HepG2 (cell line): ENCODE results near the gene CA11.

Source experiments
- CHCHD3 ChIP-seq: sonication (generic); formaldehyde crosslinking; IDR thresholded peaks from 2 replicates; pipeline ENCODE4 v1.8.0; 2022; ENCODE audit warnings: mild to moderate bottlenecking, missing genetic modification reagents, moderate library complexity
- EZH2 ChIP-seq: conservative IDR thresholded peaks from 2 replicates; pipeline ENCODE4 v1.6.1; 2012; ENCODE audit warnings: mild to moderate bottlenecking, low read depth, low read length, moderate library complexity
- HMG20A ChIP-seq: IDR thresholded peaks from 2 replicates; pipeline ENCODE4 v1.6.1; 2016; ENCODE audit warnings: borderline replicate concordance
- NAIF1 ChIP-seq: sonication (generic); formaldehyde crosslinking; IDR thresholded peaks from 2 replicates; pipeline ENCODE4 v1.5.0; 2020; ENCODE audit warnings: mild to moderate bottlenecking, missing genetic modification reagents, borderline replicate concordance
- PHF8 ChIP-seq: sonication (generic); formaldehyde crosslinking; IDR thresholded peaks from 2 replicates; pipeline ENCODE4 v1.5.0; 2020; ENCODE audit warnings: missing genetic modification reagents
- SRSF9 ChIP-seq: fragments of 200-400 bp; formaldehyde crosslinking; IDR thresholded peaks from 2 replicates; pipeline ENCODE4 v1.6.1; 2018; ENCODE audit warnings: borderline replicate concordance, mild to moderate bottlenecking, low read depth, low read length; ENCODE audit not compliant: insufficient read depth, poor library complexity, severe bottlenecking
- TAF1 ChIP-seq: sonication (generic); formaldehyde crosslinking; IDR thresholded peaks from 2 replicates; pipeline ENCODE4 v1.4.0; 2020; ENCODE audit warnings: missing genetic modification reagents
- ZBTB20 ChIP-seq: sonication (generic); formaldehyde crosslinking; IDR thresholded peaks from 2 replicates; pipeline ENCODE4 v1.8.1; 2023; ENCODE audit warnings: missing genetic modification reagents, low read depth, mild to moderate bottlenecking, borderline replicate concordance
- ZNF570 ChIP-seq: sonication (generic); formaldehyde crosslinking; IDR thresholded peaks from 2 replicates; pipeline ENCODE4 v1.4.0; 2020; ENCODE audit warnings: mild to moderate bottlenecking, missing genetic modification reagents, borderline replicate concordance
- ZNF660 ChIP-seq: sonication (generic); formaldehyde crosslinking; IDR thresholded peaks from 2 replicates; pipeline ENCODE4 v1.5.1; 2020; ENCODE audit warnings: mild to moderate bottlenecking, low read depth, missing genetic modification reagents, borderline replicate concordance
- TF ChIP-seq, protein P1 (sequence below), 2 experiments: sonication (generic) in 1 of 2; formaldehyde crosslinking in 1 of 2; IDR thresholded peaks; 2 replicates each; pipeline versions ENCODE4 v1.5.1 to v1.6.1; 2011 to 2020; ENCODE audit warnings: borderline replicate concordance in 1 of 2, low read depth in 1 of 2, low read length in 1 of 2, mild to moderate bottlenecking in 1 of 2, missing genetic modification reagents in 1 of 2, moderate library complexity in 1 of 2
- TF ChIP-seq, protein P2 (sequence below): sonication (generic); formaldehyde crosslinking; IDR thresholded peaks from 2 replicates; pipeline ENCODE4 v1.8.1; 2022; ENCODE audit warnings: low read depth, mild to moderate bottlenecking, missing genetic modification reagents
- TF ChIP-seq, protein P3 (sequence below): sonication (generic); formaldehyde crosslinking; IDR thresholded peaks from 2 replicates; pipeline ENCODE4 v1.5.0; 2020; ENCODE audit warnings: mild to moderate bottlenecking, missing genetic modification reagents, moderate library complexity
- TF ChIP-seq, protein P4 (sequence below): sonication (generic); formaldehyde crosslinking; IDR thresholded peaks from 2 replicates; pipeline ENCODE4 v1.4.0; 2020; ENCODE audit warnings: missing genetic modification reagents, borderline replicate concordance

DNA sequence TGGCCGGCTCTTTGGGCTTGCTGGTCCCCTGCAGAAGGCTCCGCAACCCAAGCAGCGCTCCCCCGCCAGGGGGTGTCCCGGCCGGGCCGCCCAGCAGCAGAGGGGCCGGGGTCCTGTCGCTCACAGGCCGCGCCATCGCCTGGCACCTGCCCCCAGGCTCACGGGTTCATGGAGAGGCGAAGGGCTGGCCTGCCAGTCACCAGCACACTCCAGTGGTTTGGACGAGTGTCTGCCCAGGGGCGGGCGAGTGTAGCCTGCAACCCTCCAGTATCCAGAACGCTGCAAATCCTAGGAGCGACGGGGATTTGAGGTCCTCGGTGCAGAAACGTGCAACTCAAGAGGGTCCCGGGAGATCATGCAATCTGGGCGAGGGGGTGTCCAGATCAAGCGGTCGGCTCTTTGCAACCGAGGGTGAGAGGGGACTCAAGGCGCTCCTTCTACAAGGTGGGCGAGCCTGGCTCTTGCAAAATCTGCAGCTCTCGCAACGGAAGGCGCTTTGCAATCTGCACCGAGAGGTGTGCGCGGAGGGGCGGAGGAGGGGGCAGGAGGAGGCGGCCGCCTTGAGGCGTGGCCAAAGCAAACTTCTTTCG is 9.0 kb downstream of the CA11 start, which contains the start of gene DBP:
- TF ChIP-seq ZNF570 (CRISPR knock-in tag) (no peak), EZH2 (no peak), ZNF660 (CRISPR knock-in tag) (no peak), HMG20A (no peak), CHCHD3 (no peak), TAF1 (no peak), SRSF9 (no peak), NAIF1 (CRISPR knock-in tag) (no peak), PHF8 (CRISPR knock-in tag) (no peak), ZBTB20 (no peak)
- TF ChIP-seq, protein P1, sequence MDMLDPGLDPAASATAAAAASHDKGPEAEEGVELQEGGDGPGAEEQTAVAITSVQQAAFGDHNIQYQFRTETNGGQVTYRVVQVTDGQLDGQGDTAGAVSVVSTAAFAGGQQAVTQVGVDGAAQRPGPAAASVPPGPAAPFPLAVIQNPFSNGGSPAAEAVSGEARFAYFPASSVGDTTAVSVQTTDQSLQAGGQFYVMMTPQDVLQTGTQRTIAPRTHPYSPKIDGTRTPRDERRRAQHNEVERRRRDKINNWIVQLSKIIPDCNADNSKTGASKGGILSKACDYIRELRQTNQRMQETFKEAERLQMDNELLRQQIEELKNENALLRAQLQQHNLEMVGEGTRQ (IDR thresholded peaks at IDR 0.05; ENCODE audit: low read depth, low read length): no peak
- TF ChIP-seq, protein P1 (CRISPR knock-in tag; IDR thresholded peaks at IDR 0.05; ENCODE audit: borderline replicate concordance): no peak
- TF ChIP-seq, protein P2, sequence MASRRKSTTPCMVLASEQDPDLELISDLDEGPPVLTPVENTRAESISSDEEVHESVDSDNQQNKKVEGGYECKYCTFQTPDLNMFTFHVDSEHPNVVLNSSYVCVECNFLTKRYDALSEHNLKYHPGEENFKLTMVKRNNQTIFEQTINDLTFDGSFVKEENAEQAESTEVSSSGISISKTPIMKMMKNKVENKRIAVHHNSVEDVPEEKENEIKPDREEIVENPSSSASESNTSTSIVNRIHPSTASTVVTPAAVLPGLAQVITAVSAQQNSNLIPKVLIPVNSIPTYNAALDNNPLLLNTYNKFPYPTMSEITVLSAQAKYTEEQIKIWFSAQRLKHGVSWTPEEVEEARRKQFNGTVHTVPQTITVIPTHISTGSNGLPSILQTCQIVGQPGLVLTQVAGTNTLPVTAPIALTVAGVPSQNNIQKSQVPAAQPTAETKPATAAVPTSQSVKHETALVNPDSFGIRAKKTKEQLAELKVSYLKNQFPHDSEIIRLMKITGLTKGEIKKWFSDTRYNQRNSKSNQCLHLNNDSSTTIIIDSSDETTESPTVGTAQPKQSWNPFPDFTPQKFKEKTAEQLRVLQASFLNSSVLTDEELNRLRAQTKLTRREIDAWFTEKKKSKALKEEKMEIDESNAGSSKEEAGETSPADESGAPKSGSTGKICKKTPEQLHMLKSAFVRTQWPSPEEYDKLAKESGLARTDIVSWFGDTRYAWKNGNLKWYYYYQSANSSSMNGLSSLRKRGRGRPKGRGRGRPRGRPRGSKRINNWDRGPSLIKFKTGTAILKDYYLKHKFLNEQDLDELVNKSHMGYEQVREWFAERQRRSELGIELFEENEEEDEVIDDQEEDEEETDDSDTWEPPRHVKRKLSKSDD (CRISPR knock-in tag): no peak
- TF ChIP-seq, protein P3, sequence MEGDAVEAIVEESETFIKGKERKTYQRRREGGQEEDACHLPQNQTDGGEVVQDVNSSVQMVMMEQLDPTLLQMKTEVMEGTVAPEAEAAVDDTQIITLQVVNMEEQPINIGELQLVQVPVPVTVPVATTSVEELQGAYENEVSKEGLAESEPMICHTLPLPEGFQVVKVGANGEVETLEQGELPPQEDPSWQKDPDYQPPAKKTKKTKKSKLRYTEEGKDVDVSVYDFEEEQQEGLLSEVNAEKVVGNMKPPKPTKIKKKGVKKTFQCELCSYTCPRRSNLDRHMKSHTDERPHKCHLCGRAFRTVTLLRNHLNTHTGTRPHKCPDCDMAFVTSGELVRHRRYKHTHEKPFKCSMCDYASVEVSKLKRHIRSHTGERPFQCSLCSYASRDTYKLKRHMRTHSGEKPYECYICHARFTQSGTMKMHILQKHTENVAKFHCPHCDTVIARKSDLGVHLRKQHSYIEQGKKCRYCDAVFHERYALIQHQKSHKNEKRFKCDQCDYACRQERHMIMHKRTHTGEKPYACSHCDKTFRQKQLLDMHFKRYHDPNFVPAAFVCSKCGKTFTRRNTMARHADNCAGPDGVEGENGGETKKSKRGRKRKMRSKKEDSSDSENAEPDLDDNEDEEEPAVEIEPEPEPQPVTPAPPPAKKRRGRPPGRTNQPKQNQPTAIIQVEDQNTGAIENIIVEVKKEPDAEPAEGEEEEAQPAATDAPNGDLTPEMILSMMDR: peak; percentile 42
- TF ChIP-seq, protein P4, sequence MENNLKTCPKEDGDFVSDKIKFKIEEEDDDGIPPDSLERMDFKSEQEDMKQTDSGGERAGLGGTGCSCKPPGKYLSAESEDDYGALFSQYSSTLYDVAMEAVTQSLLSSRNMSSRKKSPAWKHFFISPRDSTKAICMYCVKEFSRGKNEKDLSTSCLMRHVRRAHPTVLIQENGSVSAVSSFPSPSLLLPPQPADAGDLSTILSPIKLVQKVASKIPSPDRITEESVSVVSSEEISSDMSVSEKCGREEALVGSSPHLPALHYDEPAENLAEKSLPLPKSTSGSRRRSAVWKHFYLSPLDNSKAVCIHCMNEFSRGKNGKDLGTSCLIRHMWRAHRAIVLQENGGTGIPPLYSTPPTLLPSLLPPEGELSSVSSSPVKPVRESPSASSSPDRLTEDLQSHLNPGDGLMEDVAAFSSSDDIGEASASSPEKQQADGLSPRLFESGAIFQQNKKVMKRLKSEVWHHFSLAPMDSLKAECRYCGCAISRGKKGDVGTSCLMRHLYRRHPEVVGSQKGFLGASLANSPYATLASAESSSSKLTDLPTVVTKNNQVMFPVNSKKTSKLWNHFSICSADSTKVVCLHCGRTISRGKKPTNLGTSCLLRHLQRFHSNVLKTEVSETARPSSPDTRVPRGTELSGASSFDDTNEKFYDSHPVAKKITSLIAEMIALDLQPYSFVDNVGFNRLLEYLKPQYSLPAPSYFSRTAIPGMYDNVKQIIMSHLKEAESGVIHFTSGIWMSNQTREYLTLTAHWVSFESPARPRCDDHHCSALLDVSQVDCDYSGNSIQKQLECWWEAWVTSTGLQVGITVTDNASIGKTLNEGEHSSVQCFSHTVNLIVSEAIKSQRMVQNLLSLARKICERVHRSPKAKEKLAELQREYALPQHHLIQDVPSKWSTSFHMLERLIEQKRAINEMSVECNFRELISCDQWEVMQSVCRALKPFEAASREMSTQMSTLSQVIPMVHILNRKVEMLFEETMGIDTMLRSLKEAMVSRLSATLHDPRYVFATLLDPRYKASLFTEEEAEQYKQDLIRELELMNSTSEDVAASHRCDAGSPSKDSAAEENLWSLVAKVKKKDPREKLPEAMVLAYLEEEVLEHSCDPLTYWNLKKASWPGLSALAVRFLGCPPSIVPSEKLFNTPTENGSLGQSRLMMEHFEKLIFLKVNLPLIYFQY: no peak
